Limb (tissue), 2 donors: Measurements from ENCODE around the gene SUDS3.
A peak's percentile ranks its signal among the peaks of the same experiment; 100 is the strongest.
"Not testable (repeated sequence)": the region's sequence is repeated elsewhere in the genome, so short reads cannot be mapped to it uniquely, and the experiment has no call there.

Experiments used
- DNase-seq, 2 donors: peaks; one replicate each; pipeline ENCODE4 v3.0.0-alpha.2; 2016; ENCODE audit errors: extremely low spot score in 2 of 2

The SUDS3 gene

GRCh38 chr12:118397708-118398440, 21.5 kb downstream of the SUDS3 start:
- no peak for DNase-seq

- no peak for DNase-seq
Observed at GRCh38 chr12:118398524-118398923, 22.2 kb downstream of the SUDS3 start.

- no peak for DNase-seq
Observed at GRCh38 chr12:118398940-118399339, 22.6 kb downstream of the SUDS3 start.

- no peak for DNase-seq
Observed at GRCh38 chr12:118402251-118402650, 25.9 kb downstream of the SUDS3 start.

GRCh38 chr12:118404876-118405521, 28.6 kb downstream of the SUDS3 start:
- peak; percentile 55 to 70 for DNase-seq

- not testable (repeated sequence) for DNase-seq
Observed at GRCh38 chr12:118408241-118408640, 31.9 kb downstream of the SUDS3 start.

- DNase-seq = no peak
Observed at GRCh38 chr12:118409834-118410233, 33.5 kb downstream of the SUDS3 start.

GRCh38 chr12:118417942-118418341, 41.6 kb downstream of the SUDS3 start:
- DNase-seq = no peak

- DNase-seq = no peak
Observed at GRCh38 chr12:118418385-118419057, 42.2 kb downstream of the SUDS3 start.

- DNase-seq = no peak
Observed at GRCh38 chr12:118420673-118421072, 44.3 kb downstream of the SUDS3 start.

- no peak for DNase-seq
Observed at GRCh38 chr12:118424884-118425283, 48.5 kb downstream of the SUDS3 start.

GRCh38 chr12:118425364-118425763, 49.0 kb downstream of the SUDS3 start:
- no peak for DNase-seq

- no peak for DNase-seq
Observed at GRCh38 chr12:118427819-118428218, 51.5 kb downstream of the SUDS3 start.

GRCh38 chr12:118428643-118429042, 52.3 kb downstream of the SUDS3 start:
- no peak for DNase-seq

GRCh38 chr12:118429688-118430383, 53.5 kb downstream of the SUDS3 start:
- DNase-seq = no peak

GRCh38 chr12:118430516-118430915, 54.2 kb downstream of the SUDS3 start:
- no peak for DNase-seq

GRCh38 chr12:118432812-118433545, 56.6 kb downstream of the SUDS3 start:
- DNase-seq = no peak

GRCh38 chr12:118436002-118436730, 59.8 kb downstream of the SUDS3 start:
- no peak for DNase-seq

- no peak for DNase-seq
Observed at GRCh38 chr12:118436986-118437385, 60.6 kb downstream of the SUDS3 start.

GRCh38 chr12:118439068-118439467, 62.7 kb downstream of the SUDS3 start:
- DNase-seq = no peak

- no peak for DNase-seq
Observed at GRCh38 chr12:118446247-118446646, 69.9 kb downstream of the SUDS3 start.
